Activated T-cell treated with anti-CD3 and anti-CD28 coated beads, Interleukin-2, amount 50 U/mL, for 72 hours (primary cell): ENCODE measurements around the gene RBM19. TPM values are rescaled to one million over a fixed set of nuclear protein-coding genes. Genes with fewer than 3 reads are reported as not detected.

ENCODE experiments used
- ATAC-seq, 2 donors: fragments of 150-1000 bp; cut with Tn5 transposase; replicated peaks in 1 of 2; 2 replicates each; pipeline ENCODE4 v1.10.0; 2021; ENCODE audit warnings: moderate library complexity in 2 of 2, mild to moderate bottlenecking in 1 of 2
- DNase-seq, 2 donors: peaks; one replicate each; pipeline ENCODE4 v3.0.0; 2021 to 2022; ENCODE audit warnings: mixed read lengths in 1 of 2
- H3K27ac Mint-ChIP-seq: one replicate; pipeline ENCODE4 v1.8.0; 2022; ENCODE audit warnings: mild to moderate bottlenecking, moderate library complexity, mixed read lengths
- H3K27me3 Mint-ChIP-seq: one replicate; pipeline ENCODE4 v1.8.0; 2022; ENCODE audit warnings: low read depth, mixed read lengths
- H3K36me3 Mint-ChIP-seq, 2 donors: one replicate each; pipeline ENCODE4 v1.8.0; 2022; ENCODE audit warnings: mixed read lengths in 2 of 2, mild to moderate bottlenecking in 1 of 2; ENCODE audit not compliant: insufficient read depth in 2 of 2
- H3K4me1 Mint-ChIP-seq: one replicate; pipeline ENCODE4 v1.8.0; 2022; ENCODE audit warnings: low read depth, mixed read lengths
- H3K4me3 Mint-ChIP-seq, 2 donors: one replicate each; pipeline ENCODE4 v1.8.0; 2022; ENCODE audit warnings: mild to moderate bottlenecking in 2 of 2, mixed read lengths in 2 of 2, moderate library complexity in 2 of 2
- H3K9me3 Mint-ChIP-seq, 2 donors: one replicate each; pipeline ENCODE4 v1.8.0; 2022; ENCODE audit warnings: mixed read lengths in 2 of 2
- total RNA-seq, 2 donors: library from RNA; stranded (reverse); gene quantifications; one replicate each; pipeline ENCODE4 v1.2.3, GENCODE V29; 2022

RBM19 gene
- total RNA-seq, 2 donors from 2014 or later: 76.2 to 84.8 TPM

DNA sequence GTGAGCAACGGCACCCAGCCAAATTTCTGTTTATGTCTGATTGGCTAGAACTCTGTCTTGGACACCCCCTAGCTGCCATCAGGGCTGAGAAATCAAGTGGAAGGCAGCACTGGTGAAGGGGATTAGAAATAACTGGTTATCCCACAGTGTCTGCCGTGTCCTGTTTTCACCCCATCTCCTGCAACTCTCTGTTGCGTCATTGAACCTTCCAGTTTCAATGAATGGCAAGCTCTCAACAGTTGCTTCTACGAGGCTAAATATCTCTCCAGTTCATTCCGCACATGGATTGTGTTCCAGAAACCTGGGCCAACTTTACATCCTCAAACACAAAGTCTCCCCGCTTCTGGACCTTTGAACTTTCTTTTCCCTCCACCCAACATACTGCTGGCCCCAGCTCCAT is 173.7 kb downstream of the RBM19 start:
- no peak overlapping the region for H3K27ac Mint-ChIP-seq
- peaks cover 8 to 9% of the 10 kb centered on the region in 2 donors for H3K9me3 Mint-ChIP-seq
- DNase-seq: no peak
- no peak for ATAC-seq
- no peaks in the 10 kb centered on the region for H3K4me1 Mint-ChIP-seq
- peaks cover 6 to 7% of the 10 kb centered on the region in 2 donors for H3K36me3 Mint-ChIP-seq
- no peaks in the 10 kb centered on the region for H3K27me3 Mint-ChIP-seq
- no peak overlapping the region for H3K4me3 Mint-ChIP-seq

DNA sequence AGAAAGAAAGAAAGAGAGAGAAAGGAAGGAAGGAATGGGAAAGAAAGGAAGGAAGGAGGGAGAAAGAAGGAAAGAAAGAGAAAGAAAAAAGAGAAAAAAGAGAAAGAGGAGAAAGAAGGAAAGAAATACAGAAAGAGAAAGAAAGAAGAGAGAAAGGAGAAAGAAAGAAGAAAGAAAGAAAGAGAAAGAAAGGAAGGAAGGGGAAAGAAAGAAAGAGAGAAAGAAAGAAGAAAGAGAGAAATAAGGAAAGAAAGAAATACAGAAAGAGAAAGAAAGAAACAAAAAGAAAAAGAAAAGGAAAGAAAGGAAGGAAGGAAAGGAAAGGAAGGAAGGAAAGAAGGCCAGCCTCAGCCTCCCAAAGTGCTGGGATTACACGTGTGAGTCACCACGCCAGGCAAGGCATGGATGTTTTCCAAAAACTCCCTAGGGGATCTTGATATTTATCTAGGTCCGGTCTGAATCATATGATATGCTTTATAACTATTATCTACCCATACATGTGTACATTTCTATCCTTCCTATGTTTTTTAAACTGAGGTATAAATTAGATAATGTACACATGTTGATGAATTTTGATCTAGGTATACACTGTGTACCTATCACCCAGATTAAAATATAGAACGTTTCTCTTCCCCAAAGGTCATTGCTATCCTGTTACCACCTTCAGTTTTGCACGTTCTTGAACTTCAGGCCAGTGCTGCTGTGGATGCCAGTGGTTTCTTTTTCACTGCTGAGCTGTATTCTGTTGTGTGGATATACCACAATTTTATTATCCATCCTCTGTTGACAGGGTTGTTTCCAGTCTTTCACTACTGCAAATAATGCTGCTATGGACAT is 177.9 kb downstream of the RBM19 start:
- DNase-seq: no peak
- no peak for ATAC-seq
- H3K9me3 Mint-ChIP-seq: peaks cover 8 to 9% of the 10 kb centered on the region in 2 donors
- H3K27ac Mint-ChIP-seq: no peak overlapping the region
- peaks cover under 1% of the 10 kb centered on the region for H3K27me3 Mint-ChIP-seq
- peaks cover 6 to 7% of the 10 kb centered on the region in 2 donors for H3K36me3 Mint-ChIP-seq
- no peaks in the 10 kb centered on the region for H3K4me1 Mint-ChIP-seq
- H3K4me3 Mint-ChIP-seq: no peak overlapping the region

DNA sequence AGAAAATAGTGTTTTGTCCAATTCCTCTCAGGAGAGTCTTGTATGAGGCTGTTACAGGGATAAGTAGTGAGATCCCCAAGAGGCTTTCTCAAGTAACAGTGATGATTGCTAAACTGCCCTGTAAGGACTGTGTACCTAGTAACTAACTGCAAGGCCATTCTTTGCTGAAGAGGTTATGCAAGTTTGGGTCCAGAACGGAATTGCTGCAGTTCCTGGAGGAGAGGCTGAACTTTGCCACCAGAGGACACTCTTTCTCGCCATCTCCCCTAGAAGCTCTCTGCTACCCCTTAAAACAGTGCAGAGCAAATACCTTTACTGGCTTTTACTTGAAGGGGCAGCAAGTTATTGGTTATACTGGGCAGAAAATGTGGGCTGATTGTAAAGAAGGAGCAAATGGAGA is 180.0 kb downstream of the RBM19 start:
- Mint-ChIP-seq H3K9me3 (peaks cover 5 to 9% of the 10 kb centered on the region in 2 donors), H3K4me3 (no peak overlapping the region), H3K4me1 (no peaks in the 10 kb centered on the region), H3K27me3 (peaks cover 22% of the 10 kb centered on the region), H3K36me3 (peaks cover 5 to 6% of the 10 kb centered on the region in 2 donors), H3K27ac (no peak overlapping the region)
- no peak for DNase-seq
- ATAC-seq: no peak

DNA sequence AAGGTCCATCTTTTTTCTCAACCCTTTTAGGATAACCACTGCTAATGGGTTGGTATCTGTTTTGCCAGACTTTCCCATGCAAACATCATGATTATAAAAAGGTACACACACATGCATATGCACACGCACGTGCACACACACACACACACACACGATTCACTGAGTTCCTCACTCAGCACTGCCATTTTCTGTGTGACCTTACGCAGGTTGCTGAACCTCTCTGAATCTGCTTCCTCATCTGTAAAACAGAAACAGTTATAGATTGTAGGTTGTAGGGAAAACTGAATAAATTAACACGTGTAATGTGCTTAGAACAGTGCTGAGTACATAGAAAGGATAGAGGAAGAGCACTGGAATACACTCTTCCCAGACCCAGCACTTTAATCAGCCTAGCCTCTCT is 182.3 kb downstream of the RBM19 start:
- no peak overlapping the region for H3K4me3 Mint-ChIP-seq
- H3K36me3 Mint-ChIP-seq: peaks cover 0 to 4% of the 10 kb centered on the region in 2 donors
- no peak overlapping the region for H3K27ac Mint-ChIP-seq
- ATAC-seq: no peak
- no peak for DNase-seq
- H3K9me3 Mint-ChIP-seq: peaks cover 0 to 13% of the 10 kb centered on the region in 2 donors
- no peaks in the 10 kb centered on the region for H3K4me1 Mint-ChIP-seq
- H3K27me3 Mint-ChIP-seq: peaks cover 39% of the 10 kb centered on the region

DNA sequence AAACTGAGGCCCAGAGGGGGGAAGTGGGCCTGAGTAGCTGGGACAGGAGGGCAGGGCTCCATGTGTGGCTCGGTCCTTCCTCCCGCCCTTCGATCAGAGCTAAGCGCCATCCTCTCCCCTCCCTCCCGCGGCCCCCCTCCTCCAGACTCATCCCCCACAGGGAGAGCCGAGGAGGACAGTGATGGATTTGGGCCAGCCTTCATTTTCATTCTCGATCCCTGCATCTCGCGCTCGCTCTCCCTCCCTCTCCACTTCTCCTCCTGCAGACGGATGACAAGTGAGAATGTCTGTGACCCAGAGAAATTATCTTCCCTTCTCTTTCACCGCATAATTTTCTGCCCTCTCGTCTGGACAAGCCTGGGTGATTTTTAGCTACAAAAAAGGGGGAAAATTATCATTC is 183.3 kb downstream of the RBM19 start:
- Mint-ChIP-seq H3K4me3 (no peak overlapping the region), H3K4me1 (no peaks in the 10 kb centered on the region), H3K27ac (no peak overlapping the region), H3K27me3 (peaks cover 39% of the 10 kb centered on the region), H3K36me3 (peaks cover 0 to 2% of the 10 kb centered on the region in 2 donors), H3K9me3 (peaks cover 0 to 10% of the 10 kb centered on the region in 2 donors)
- ATAC-seq (no peak), DNase-seq (no peak)

DNA sequence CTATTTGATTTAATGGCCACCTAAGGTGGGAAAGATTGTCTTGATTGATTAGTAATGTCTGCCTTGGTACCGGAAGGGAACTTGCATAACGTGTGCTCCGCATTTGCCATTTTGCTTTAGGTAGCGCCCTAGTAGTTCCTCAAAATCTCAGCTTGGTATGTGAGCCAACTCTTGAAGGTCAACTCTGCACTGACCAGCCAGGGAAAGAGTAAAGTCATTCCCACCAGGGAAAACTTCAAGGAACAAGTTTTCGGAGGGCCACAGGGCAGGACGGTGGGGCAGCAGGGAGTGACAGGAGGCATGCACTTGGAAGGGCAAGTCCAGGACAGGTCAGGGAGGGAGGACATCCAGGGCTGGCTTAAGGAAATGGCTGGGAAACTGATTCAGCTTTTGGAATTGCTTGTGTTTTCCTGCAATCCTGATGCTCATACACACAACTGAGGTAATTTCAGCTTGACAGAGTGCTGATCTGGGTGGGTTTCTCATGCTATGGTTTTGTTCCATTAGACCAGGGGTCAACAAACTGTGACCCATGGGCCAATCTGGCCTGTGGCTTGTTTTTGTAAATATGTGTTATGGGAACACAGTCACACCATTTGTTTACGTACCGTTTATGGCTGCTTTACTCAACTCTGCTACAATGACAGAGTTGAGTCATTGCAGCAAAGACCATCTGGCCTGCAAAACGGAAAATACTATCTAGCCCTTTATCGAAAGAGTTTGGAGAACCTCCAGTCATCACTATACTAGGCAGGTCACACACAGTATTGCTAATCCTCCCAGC is 184.5 kb downstream of the RBM19 start:
- no peaks in the 10 kb centered on the region for H3K36me3 Mint-ChIP-seq
- H3K4me3 Mint-ChIP-seq: no peak overlapping the region
- no peak overlapping the region for H3K27ac Mint-ChIP-seq
- peaks cover 0 to 7% of the 10 kb centered on the region in 2 donors for H3K9me3 Mint-ChIP-seq
- DNase-seq: no peak
- peaks cover 39% of the 10 kb centered on the region for H3K27me3 Mint-ChIP-seq
- H3K4me1 Mint-ChIP-seq: no peaks in the 10 kb centered on the region
- no peak for ATAC-seq

DNA sequence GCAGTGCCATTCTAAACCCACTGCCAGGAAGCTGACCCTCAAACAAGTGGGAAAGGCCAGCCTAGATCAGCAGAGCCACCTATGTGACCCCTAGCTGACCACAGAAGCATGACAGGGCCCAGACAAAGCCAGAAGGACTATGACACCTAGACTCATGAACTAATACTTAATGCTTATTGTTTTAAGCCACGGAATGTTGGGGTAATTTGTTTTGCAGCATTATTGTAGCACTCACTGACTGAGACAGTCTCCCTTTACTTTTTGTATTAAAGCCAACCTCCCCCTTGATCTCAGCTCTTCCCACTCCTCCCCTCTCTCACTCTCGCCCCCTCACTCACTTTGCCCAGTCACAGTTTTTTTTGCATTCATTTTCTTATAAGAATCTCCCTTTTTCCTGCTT is 186.4 kb downstream of the RBM19 start:
- H3K4me1 Mint-ChIP-seq: no peaks in the 10 kb centered on the region
- no peaks in the 10 kb centered on the region for H3K36me3 Mint-ChIP-seq
- H3K4me3 Mint-ChIP-seq: no peak overlapping the region
- H3K9me3 Mint-ChIP-seq: peaks cover 0 to 7% of the 10 kb centered on the region in 2 donors
- DNase-seq: no peak
- peaks cover 42% of the 10 kb centered on the region for H3K27me3 Mint-ChIP-seq
- no peak overlapping the region for H3K27ac Mint-ChIP-seq
- ATAC-seq: no peak

DNA sequence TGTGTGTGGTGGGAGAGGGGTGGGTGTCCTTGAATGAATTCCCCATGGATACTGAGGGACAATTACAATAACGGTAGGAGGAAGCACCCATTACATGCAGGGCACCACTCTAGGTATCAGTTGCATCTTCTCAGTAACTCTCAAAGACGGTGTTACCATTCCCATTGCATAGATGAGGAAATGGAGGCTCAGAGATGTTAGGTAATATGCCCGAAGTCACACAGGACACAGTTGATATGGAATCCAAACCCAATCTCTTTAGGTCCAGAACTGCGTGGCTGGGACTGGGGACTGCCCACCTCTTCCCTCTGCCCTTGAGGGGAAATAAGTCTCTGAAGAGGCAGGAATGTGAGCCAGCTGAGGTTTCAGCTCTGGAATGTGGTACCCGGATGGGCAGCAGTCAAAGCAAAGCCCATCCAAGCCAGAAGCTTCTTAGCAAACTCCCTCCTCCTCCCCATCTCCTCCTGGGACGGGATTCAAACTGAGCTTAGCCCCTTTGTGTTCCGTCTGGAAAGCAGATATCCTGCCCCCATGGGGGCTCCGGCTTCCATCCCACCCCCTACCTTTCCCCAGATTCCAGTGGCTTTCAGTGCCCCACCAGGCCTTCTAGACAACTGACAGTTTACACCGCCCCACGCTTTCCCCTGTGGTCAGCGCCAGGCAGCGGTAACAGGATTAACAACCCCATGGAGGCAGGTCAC is 187.5 kb downstream of the RBM19 start:
- Mint-ChIP-seq H3K27me3 (peaks cover 45% of the 10 kb centered on the region), H3K4me3 (no peak overlapping the region), H3K9me3 (peaks cover 0 to 7% of the 10 kb centered on the region in 2 donors), H3K4me1 (no peaks in the 10 kb centered on the region), H3K36me3 (no peaks in the 10 kb centered on the region), H3K27ac (no peak overlapping the region)
- no peak for DNase-seq
- ATAC-seq: no peak

DNA sequence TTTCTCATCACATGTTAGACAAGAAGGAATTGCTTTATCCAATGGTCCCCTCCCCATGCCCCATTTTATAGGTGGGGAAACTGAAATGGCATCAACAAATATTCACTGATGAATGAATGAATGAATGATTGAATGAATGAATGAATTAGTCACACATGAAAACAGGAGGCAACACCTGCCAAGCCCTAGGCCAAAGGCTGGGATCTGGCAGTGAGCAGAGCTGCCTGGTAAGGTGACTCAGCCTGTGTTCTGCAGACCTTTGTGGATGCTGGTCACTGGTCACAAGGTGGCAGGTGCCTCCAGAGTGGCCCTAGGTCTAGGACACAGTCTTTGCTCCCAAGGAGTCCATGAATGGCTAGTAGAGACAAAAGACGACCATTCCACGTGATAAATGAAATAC is 188.4 kb downstream of the RBM19 start:
- ATAC-seq: no peak
- H3K9me3 Mint-ChIP-seq: peaks cover 0 to 7% of the 10 kb centered on the region in 2 donors
- no peak overlapping the region for H3K4me3 Mint-ChIP-seq
- H3K36me3 Mint-ChIP-seq: no peaks in the 10 kb centered on the region
- no peak overlapping the region for H3K27ac Mint-ChIP-seq
- no peaks in the 10 kb centered on the region for H3K4me1 Mint-ChIP-seq
- peaks cover 39% of the 10 kb centered on the region for H3K27me3 Mint-ChIP-seq
- DNase-seq: no peak

DNA sequence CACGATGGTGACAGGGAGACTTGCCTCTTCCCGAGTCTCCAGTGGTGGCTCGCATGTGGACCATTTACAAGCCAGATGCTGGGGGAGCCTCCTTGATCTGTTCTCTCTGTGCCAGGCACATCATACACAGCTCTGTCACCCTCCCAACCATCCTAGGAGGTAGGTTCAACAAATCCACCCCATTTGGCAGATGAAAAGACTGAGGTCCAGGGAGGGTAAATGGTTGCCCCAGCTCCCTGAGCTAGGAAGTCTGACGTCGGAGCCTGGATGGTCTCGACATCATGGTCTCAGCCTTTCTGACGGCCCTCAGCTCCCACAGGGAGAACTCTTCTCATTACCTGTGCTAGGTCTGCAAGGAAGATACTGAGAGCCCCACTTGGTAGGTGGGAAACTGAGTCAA is 189.6 kb downstream of the RBM19 start:
- DNase-seq: no peak
- ATAC-seq: no peak
- no peaks in the 10 kb centered on the region for H3K36me3 Mint-ChIP-seq
- H3K4me3 Mint-ChIP-seq: no peak overlapping the region
- no peaks in the 10 kb centered on the region for H3K4me1 Mint-ChIP-seq
- H3K27me3 Mint-ChIP-seq: peaks cover 34% of the 10 kb centered on the region
- H3K9me3 Mint-ChIP-seq: peaks cover 0 to 7% of the 10 kb centered on the region in 2 donors
- no peak overlapping the region for H3K27ac Mint-ChIP-seq

DNA sequence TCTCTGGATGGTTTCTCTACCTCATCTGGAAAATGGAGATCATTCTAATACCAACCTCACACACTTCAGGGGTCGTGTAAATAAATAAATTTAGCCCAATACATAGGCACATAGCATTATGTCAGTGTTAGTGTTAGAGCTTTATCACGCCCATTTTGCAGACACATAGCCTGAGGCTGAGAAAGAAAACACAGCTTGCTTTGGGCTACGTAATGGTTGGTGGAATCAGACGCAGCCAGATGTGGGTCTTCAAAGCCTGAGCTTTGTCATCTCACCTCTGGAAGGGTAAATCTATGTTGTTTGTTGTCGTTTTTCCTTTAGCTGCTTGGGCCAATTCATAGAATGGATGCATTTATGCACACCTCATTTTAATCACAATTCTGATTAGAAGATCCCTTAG is 191.6 kb downstream of the RBM19 start:
- Mint-ChIP-seq H3K4me1 (no peaks in the 10 kb centered on the region), H3K36me3 (no peaks in the 10 kb centered on the region), H3K9me3 (peaks cover 0 to 4% of the 10 kb centered on the region in 2 donors), H3K27ac (no peak overlapping the region), H3K27me3 (peaks cover 19% of the 10 kb centered on the region), H3K4me3 (no peak overlapping the region)
- no peak for ATAC-seq
- DNase-seq: no peak

DNA sequence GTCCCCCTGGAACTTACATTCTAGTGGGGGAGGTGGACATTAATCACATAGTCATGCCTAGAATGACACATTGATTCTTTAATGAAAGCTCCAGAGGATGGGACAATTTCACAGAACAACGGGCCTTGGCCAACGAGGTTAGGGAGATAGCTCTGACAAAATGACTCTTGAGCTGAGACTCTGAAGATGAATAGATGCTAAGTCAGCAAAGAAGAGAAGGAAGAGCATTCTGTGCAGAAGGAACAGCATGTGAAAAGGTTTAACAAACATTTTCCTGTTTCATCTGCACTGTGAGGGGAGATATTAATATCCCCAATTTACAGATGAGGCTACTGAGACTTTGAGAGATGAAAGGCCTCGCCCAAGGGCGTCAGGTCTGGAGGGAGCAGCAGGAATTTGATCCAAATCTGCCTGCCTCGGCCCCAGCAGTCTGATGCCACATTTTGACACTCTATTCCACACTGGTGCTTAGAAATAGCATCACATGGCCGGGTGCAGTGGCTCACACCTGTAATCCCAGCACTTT is 193.6 kb downstream of the RBM19 start:
- H3K4me1 Mint-ChIP-seq: no peaks in the 10 kb centered on the region
- no peak overlapping the region for H3K27ac Mint-ChIP-seq
- DNase-seq (no peak), ATAC-seq (no peak)
- no peak overlapping the region for H3K4me3 Mint-ChIP-seq
- H3K9me3 Mint-ChIP-seq: no peaks in the 10 kb centered on the region
- H3K27me3 Mint-ChIP-seq: peaks cover 11% of the 10 kb centered on the region
- H3K36me3 Mint-ChIP-seq: no peaks in the 10 kb centered on the region

DNA sequence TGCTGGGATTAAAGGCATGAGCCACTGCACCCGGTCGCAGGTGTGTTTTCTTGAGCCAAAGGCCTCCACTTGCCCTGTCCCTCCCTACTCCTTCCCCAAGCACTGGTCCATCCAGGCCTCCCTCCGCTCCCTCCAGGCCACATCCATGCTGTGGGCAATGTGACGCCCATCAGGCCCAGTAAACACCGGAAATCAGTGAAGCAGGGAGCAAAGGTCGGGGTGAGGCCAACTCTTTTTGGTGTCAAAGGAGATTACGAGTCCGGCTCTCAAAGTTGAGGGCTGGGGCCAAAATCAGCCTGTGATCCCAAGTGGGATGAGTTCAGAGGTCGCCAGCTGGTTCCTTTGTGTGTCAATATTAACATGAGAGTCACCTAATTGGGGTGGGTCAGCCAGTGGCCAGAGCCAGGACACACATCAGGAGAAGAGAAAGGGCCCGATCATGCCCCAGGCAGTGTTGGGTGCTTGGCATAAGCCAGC is 195.7 kb downstream of the RBM19 start:
- H3K27me3 Mint-ChIP-seq: peaks cover 15% of the 10 kb centered on the region
- H3K36me3 Mint-ChIP-seq: no peaks in the 10 kb centered on the region
- DNase-seq (no peak), ATAC-seq (no peak)
- no peaks in the 10 kb centered on the region for H3K9me3 Mint-ChIP-seq
- H3K27ac Mint-ChIP-seq: no peak overlapping the region
- no peak overlapping the region for H3K4me3 Mint-ChIP-seq
- H3K4me1 Mint-ChIP-seq: no peaks in the 10 kb centered on the region
